A673 (cell line): ENCODE measurements around the gene PSMA5. TPM values are rescaled to one million over a fixed set of nuclear protein-coding genes. Genes with fewer than 3 reads are reported as not detected.

Source experiments
- BruUV-seq: library from RNA; stranded (reverse); fragments of 400-500 nt; replicated peaks from 2 replicates; lab custom pipeline; 2021; lab: Mats Ljungman, UMichigan
- CTCF ChIA-PET: fragments of 300-600 bp; sonication (Branson Sonifier 250); formaldehyde crosslinking; loops from one replicate; lab custom pipeline; 2022; ENCODE audit warnings: antibody characterized with exemption; lab: Charles Lee
- POLR2A ChIA-PET: fragments of 300-600 bp; sonication (Branson Sonifier 250); formaldehyde crosslinking; loops from one replicate; lab custom pipeline; 2022; ENCODE audit warnings: antibody characterized with exemption; ENCODE audit not compliant: low non-redundant PET; lab: Charles Lee
- DNase-seq: peaks from one replicate; pipeline ENCODE4 v3.0.0-alpha.2; 2015; ENCODE audit warnings: low spot score
- H3K27ac ChIP-seq: fragments of 200-600 bp; sonication (generic); 2 replicates; pipeline ENCODE4 v1.5.1; 2016; ENCODE audit warnings: mixed run types, low read depth, mild to moderate bottlenecking, mixed read lengths, antibody characterized with exemption, low read length; ENCODE audit not compliant: poor library complexity, severe bottlenecking
- H3K27me3 ChIP-seq: fragments of 200-600 bp; sonication (generic); replicated peaks from 2 replicates; pipeline ENCODE4 v1.6.1; 2017; ENCODE audit warnings: mixed run types, low read depth, mild to moderate bottlenecking, mixed read lengths, antibody characterized with exemption, low read length; ENCODE audit not compliant: insufficient read depth, poor library complexity
- H3K36me3 ChIP-seq: fragments of 200-600 bp; sonication (generic); 2 replicates; pipeline ENCODE4 v1.6.1; 2016; ENCODE audit warnings: mixed run types, mild to moderate bottlenecking, mixed read lengths, antibody characterized with exemption, low read length; ENCODE audit not compliant: insufficient read depth, poor library complexity, severe bottlenecking
- H3K4me1 ChIP-seq: fragments of 200-600 bp; sonication (generic); 2 replicates; pipeline ENCODE4 v1.6.1; 2017; ENCODE audit warnings: mixed run types, mild to moderate bottlenecking, mixed read lengths, antibody characterized with exemption, low read length; ENCODE audit not compliant: insufficient read depth, poor library complexity, severe bottlenecking
- H3K4me3 ChIP-seq: fragments of 200-600 bp; sonication (generic); 2 replicates; pipeline ENCODE4 v1.5.1; 2016; ENCODE audit warnings: low read depth, mixed run types, mild to moderate bottlenecking, mixed read lengths, low read length; ENCODE audit not compliant: poor library complexity, severe bottlenecking
- H3K9me3 ChIP-seq: fragments of 200-600 bp; sonication (generic); 2 replicates; pipeline ENCODE4 v1.6.1; 2016; ENCODE audit warnings: mixed run types, low read depth, mild to moderate bottlenecking, mixed read lengths, antibody characterized with exemption, low read length; ENCODE audit not compliant: poor library complexity, severe bottlenecking
- CTCF ChIP-seq: fragments of 300-800, 200-600 bp; sonication (generic); conservative IDR thresholded peaks from 2 replicates; pipeline ENCODE4 v1.5.1; 2017; ENCODE audit warnings: low read depth, mild to moderate bottlenecking, antibody characterized with exemption, low read length, moderate library complexity, mixed read lengths
- EZH2 ChIP-seq: fragments of 200-600 bp; sonication (generic); IDR thresholded peaks from 2 replicates; pipeline ENCODE4 v1.6.1; 2017; ENCODE audit warnings: borderline replicate concordance, low read depth, mild to moderate bottlenecking, mixed read lengths, antibody characterized with exemption, low read length; ENCODE audit not compliant: poor library complexity, severe bottlenecking
- intact Hi-C: fragments of 100-400 bp; cut with micrococcal nuclease; formaldehyde crosslinking; loops from one replicate; pipeline ENCODE4 v1.10.0; 2022; ENCODE audit not compliant: unreplicated experiment
- total RNA-seq: library from RNA; stranded (reverse); gene quantifications from 2 replicates; pipeline ENCODE4 v1.2.3, GENCODE V29; 2021

The PSMA5 gene
- total RNA-seq, 1 experiment from 2014 or later = 201 TPM

DNA sequence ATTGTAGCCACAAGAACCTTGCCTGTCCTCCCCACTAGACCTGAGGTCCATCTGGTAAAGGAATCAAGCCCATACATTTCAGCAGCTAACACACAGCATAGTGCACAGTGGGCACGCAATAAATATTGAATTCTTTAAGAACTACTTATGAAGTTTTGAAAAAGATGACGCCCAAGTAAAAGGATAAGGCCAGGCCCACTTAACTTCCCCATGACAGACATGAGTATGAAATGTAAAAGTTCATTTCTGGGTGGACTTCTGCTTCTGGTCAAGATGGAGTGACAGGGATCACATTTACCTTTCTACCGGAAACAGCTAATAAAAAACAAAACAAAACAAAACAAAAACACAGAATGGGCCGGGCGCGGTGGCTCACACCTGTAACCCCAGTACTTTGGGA, 54.0 kb downstream of the PSMA5 start:
- TF ChIP-seq CTCF (no peak), EZH2 (no peak)
- H3K27ac ChIP-seq = no peak overlapping the region
- H3K9me3 ChIP-seq = no peaks in the 10 kb centered on the region
- POLR2A ChIA-PET = no interaction called here
- H3K4me1 ChIP-seq = no peaks in the 10 kb centered on the region
- H3K36me3 ChIP-seq = no peaks in the 10 kb centered on the region
- intact Hi-C loops = no loop called here
- H3K4me3 ChIP-seq = no peak overlapping the region
- no peaks in the 10 kb centered on the region for H3K27me3 ChIP-seq
- BruUV-seq = no TSS peak
- CTCF ChIA-PET = no interaction called here
- no peak for DNase-seq

DNA sequence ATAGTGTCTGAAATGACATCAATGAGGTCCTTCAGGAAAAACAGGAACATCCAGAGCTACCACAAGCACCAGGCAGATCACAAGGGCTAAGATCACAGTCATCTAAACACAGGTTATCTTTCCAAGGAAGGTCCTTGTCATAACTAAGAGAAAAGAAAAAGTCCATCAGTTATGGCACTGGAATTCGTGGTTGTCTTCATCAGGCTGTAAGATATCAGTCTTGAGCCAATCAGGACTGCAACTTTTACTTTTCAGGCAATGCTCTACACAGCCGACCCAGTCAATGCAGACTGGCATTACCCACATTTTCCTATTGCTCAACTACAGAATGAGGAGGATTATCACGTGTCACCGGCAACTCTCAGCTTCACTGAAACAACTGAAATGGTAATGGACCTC, 54.9 kb downstream of the PSMA5 start:
- intact Hi-C loops = no loop called here
- TF ChIP-seq EZH2 (no peak), CTCF (no peak)
- CTCF ChIA-PET = no interaction called here
- Histone ChIP-seq H3K36me3 (no peaks in the 10 kb centered on the region), H3K27ac (no peak overlapping the region), H3K4me1 (no peaks in the 10 kb centered on the region), H3K4me3 (no peak overlapping the region), H3K27me3 (no peaks in the 10 kb centered on the region), H3K9me3 (no peaks in the 10 kb centered on the region)
- no peak for DNase-seq
- POLR2A ChIA-PET = no interaction called here
- BruUV-seq = no TSS peak

- Histone ChIP-seq H3K27ac (no peak overlapping the region), H3K9me3 (no peaks in the 10 kb centered on the region), H3K36me3 (no peaks in the 10 kb centered on the region), H3K4me1 (no peaks in the 10 kb centered on the region), H3K27me3 (no peaks in the 10 kb centered on the region), H3K4me3 (no peak overlapping the region)
- DNase-seq = no peak
- POLR2A ChIA-PET = no interaction called here
- TF ChIP-seq CTCF (no peak), EZH2 (no peak)
- BruUV-seq = no TSS peak
- CTCF ChIA-PET = no interaction called here
- intact Hi-C loops = no loop called here
Observed at GRCh38 chr1:109370712-109371340, 55.4 kb downstream of the PSMA5 start.
